H1 (cell line): ENCODE results near the gene CEP290. TPM values are rescaled to one million over a fixed set of nuclear protein-coding genes. Genes with fewer than 3 reads are reported as not detected.

ENCODE experiments used
- ASH2L ChIP-seq: fragments of 200-600, 300-600 bp; sonication (generic); IDR thresholded peaks from one replicate; pipeline ENCODE4 v1.7.1; 2017; ENCODE audit warnings: low read length
- BACH1 ChIP-seq: IDR thresholded peaks from 2 replicates; pipeline ENCODE4 v1.6.1; 2012; ENCODE audit warnings: low read length, improper control_type of control experiment
- RNF2 ChIP-seq: fragments of 200-900, 300-1000 bp; sonication (generic); IDR thresholded peaks from 2 replicates; pipeline ENCODE4 v1.7.1; 2016; ENCODE audit warnings: borderline replicate concordance, low read depth, mild to moderate bottlenecking, antibody characterized with exemption, low read length; ENCODE audit not compliant: poor library complexity, severe bottlenecking; ENCODE audit errors: missing control alignments
- YY1 ChIP-seq: IDR thresholded peaks from 2 replicates; pipeline ENCODE4 v1.6.1; 2011; ENCODE audit warnings: low read depth, mild to moderate bottlenecking, low read length
- ZNF274 ChIP-seq: IDR thresholded peaks from 2 replicates; pipeline ENCODE4 v1.7.0; 2012; ENCODE audit warnings: low read length, borderline replicate concordance; ENCODE audit errors: extremely low read depth
- polyA plus RNA-seq, 7 experiments: library from polyadenylated mRNA; depleted of rRNA in 3 of 7; stranded (reverse) in 5 of 7; unstranded in 2 of 7; fragments of >200 nt in 5 of 7; fragments of 200-250 nt in 2 of 7; gene quantifications; 1 replicate in 5 of 7; 2 replicates in 1 of 7; 4 replicates in 1 of 7; pipeline versions ENCODE4 v1.2.1 to v1.2.3, GENCODE V29; 2011 to 2013; ENCODE audit warnings: missing spikeins in 2 of 7, mixed read lengths in 2 of 7
- total RNA-seq: library from RNA; stranded (reverse); fragmentation: NEBNext Ultra II Directional; extraction: Animal tissue kit (Norgen Biotek cat#: 25700); gene quantifications from 2 replicates; pipeline ENCODE4 v1.2.1, GENCODE V29; 2021

CEP290 gene
- total and polyA plus RNA-seq, 2 of the 8 experiments (the other 6 are each of a cell fraction or from before 2014, with no cell fraction given), result 2.1 to 5.9 TPM

DNA sequence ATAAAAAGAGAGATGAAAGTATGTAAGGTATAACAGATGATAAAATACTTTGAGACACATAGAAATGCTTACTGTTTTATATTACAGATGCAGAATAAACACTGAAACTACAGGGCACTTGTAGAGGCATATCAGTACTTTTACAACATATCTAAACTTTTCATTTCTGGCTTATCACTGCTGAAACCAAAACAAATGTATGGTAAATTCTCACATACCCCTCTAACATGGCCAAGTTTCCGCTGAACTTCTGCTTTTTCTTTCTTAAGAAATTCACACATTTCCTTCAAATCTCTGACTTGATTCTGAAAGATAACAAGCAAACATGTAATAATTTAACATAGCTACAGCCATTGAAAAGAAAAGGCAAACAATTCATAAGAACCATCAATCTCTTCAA is 79.4 kb downstream of the CEP290 start (continued):
- TF ChIP-seq YY1 (no peak), ASH2L (no peak), ZNF274 (no peak), BACH1 (no peak), RNF2 (no peak)
